ENCODE measurements around the gene SLCO2A1. TPM values are rescaled to one million over a fixed set of nuclear protein-coding genes. Genes with fewer than 3 reads are reported as not detected.
"Not testable (repeated sequence)": the region's sequence is repeated elsewhere in the genome, so short reads cannot be mapped to it uniquely, and the experiment has no call there.

Gene SLCO2A1
- total RNA-seq, 3 donors from 2014 or later, result 34.3 to 72.2 (median 67.7) TPM

DNA sequence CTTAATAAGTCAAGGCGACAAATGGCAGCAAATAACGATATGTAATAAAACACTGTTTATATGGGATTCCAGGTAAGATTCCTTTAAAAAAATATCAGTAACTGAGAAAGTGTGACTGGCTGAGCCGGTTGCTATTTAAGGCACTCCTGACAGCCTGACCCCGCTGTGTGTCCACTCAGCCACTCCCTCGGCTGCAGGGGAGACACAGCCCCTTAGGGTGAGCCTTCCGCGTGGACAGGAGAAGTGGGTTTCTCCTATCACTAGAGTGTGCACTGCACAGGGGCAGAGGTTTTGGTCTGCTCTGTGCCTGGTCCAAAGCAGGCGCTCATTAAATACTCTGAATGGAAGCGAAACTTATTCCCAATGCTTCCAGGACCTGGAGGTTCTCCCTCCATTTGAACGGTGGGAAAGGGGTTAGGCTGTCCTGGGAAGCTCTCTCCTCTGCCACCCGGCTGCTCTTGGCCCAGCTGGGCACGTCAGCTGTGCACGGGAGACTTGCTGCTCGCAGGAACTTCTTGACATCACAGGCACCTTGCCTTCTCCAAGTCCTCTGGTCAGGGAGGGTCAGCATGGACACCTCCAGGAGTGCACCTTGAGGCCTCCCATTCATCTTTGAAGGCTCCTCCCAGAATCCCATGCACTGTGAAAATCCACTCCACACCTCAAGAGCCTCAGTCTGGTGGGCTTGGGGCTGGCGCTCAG lies 43.3 kb upstream of the SLCO2A1 start:
- no peak for TF ChIP-seq CTCF (IDR thresholded peaks at IDR 0.05)
- no peaks in the 10 kb centered on the region for H3K9me3 ChIP-seq
- intact Hi-C loops (cut with DNase I, micrococcal nuclease), result no loop called here
- ATAC-seq (no peak), DNase-seq (no peak)
- no peak overlapping the region for H3K4me3 ChIP-seq
- no peaks in the 10 kb centered on the region for H3K36me3 ChIP-seq (ENCODE audit: low read depth)
- H3K4me1 ChIP-seq (ENCODE audit: low read depth), result no peaks in the 10 kb centered on the region

- DNase-seq; ATAC-seq; H3K4me1 ChIP-seq (ENCODE audit: low read depth); H3K36me3 ChIP-seq (ENCODE audit: low read depth); intact Hi-C loops (cut with DNase I, micrococcal nuclease); H3K9me3 ChIP-seq; H3K4me3 ChIP-seq: not testable (repeated sequence)
These were observed 40.6 kb upstream of the SLCO2A1 start for GRCh38 chr3:134070281-134070680.

- no peaks in the 10 kb centered on the region for H3K9me3 ChIP-seq
- TF ChIP-seq CTCF (IDR thresholded peaks at IDR 0.05), result no peak
- intact Hi-C loops (cut with DNase I, micrococcal nuclease), result no loop called here
- no peaks in the 10 kb centered on the region for H3K36me3 ChIP-seq (ENCODE audit: low read depth)
- DNase-seq, result no peak
- ATAC-seq, result no peak
- H3K4me3 ChIP-seq, result no peak overlapping the region
- H3K4me1 ChIP-seq (ENCODE audit: low read depth), result no peaks in the 10 kb centered on the region
These were observed 38.7 kb upstream of the SLCO2A1 start for GRCh38 chr3:134068429-134068828.

- no peaks in the 10 kb centered on the region for H3K4me1 ChIP-seq (ENCODE audit: low read depth)
- no peak for TF ChIP-seq CTCF (IDR thresholded peaks at IDR 0.05)
- peak; percentile 66 for ATAC-seq
- no peak for DNase-seq
- no peak overlapping the region for H3K4me3 ChIP-seq
- H3K9me3 ChIP-seq, result no peaks in the 10 kb centered on the region
- intact Hi-C loops (cut with DNase I, micrococcal nuclease), result no loop called here
- no peaks in the 10 kb centered on the region for H3K36me3 ChIP-seq (ENCODE audit: low read depth)
These were observed 37.9 kb upstream of the SLCO2A1 start for GRCh38 chr3:134067531-134068161.

DNA sequence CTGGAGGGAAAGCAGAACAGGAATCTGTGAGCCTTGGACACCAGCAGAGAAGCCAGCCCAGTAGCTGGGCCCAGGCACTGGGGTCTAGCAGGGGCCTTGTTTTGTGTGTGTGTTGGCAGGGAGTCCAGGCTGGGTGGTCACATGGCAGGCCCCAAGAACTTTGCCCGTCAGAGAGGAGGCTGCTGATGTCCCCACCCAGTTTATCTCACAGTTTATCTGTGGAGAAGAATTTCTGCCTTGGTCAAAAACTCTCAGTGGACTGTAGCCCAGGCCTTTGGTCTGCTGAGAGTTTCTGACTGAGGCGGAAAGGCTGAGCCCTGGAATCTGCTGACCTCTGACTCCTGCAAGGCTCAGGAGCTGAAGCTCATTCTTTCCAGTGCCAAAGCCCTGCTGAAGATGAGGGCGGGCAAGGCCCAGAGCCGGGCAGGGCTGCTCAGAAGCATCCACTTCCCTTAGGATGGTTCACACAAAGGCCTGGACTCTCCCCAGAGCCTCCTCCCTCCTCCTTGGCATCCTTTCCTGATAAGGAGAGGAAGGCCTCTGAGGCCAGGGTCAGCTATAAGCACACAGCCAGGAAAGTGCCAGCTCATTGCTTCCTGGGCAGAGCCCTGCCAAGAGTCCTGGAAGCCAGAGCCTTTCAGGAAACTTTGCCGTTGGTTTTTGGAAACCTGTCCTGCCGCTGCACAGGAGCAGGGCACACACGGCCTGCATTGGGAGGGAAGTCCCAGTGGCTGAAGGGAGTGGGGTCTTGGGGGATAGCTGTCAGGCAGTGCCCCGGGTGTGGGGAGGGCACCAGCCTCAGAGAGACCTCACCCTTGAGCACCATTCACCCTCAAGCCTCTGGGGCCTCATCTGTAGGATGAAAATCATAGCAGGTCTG lies 37.2 kb upstream of the SLCO2A1 start:
- ATAC-seq (peak; percentile 67), DNase-seq (no peak)
- H3K4me1 ChIP-seq (ENCODE audit: low read depth), result no peaks in the 10 kb centered on the region
- no peaks in the 10 kb centered on the region for H3K36me3 ChIP-seq (ENCODE audit: low read depth)
- H3K9me3 ChIP-seq, result no peaks in the 10 kb centered on the region
- TF ChIP-seq CTCF (IDR thresholded peaks at IDR 0.05), result no peak
- intact Hi-C loops (cut with DNase I, micrococcal nuclease), result no loop called here
- no peak overlapping the region for H3K4me3 ChIP-seq

- no peaks in the 10 kb centered on the region for H3K36me3 ChIP-seq (ENCODE audit: low read depth)
- intact Hi-C loops (cut with DNase I, micrococcal nuclease), result no loop called here
- no peak for TF ChIP-seq CTCF (IDR thresholded peaks at IDR 0.05)
- DNase-seq (no peak), ATAC-seq (no peak)
- H3K9me3 ChIP-seq, result no peaks in the 10 kb centered on the region
- no peak overlapping the region for H3K4me3 ChIP-seq
- no peaks in the 10 kb centered on the region for H3K4me1 ChIP-seq (ENCODE audit: low read depth)
These were observed 36.4 kb upstream of the SLCO2A1 start for GRCh38 chr3:134066158-134066541.

All from mucosa of descending colon (tissue), 3 donors.